HPDE6-E6E7 (cell line): ENCODE measurements around the gene SMIM41.

Experiments
- DNase-seq: peaks from one replicate; pipeline ENCODE4 v3.0.0; 2011; ENCODE audit warnings: missing footprints; ENCODE audit errors: extremely low spot score

SMIM41 gene

DNA sequence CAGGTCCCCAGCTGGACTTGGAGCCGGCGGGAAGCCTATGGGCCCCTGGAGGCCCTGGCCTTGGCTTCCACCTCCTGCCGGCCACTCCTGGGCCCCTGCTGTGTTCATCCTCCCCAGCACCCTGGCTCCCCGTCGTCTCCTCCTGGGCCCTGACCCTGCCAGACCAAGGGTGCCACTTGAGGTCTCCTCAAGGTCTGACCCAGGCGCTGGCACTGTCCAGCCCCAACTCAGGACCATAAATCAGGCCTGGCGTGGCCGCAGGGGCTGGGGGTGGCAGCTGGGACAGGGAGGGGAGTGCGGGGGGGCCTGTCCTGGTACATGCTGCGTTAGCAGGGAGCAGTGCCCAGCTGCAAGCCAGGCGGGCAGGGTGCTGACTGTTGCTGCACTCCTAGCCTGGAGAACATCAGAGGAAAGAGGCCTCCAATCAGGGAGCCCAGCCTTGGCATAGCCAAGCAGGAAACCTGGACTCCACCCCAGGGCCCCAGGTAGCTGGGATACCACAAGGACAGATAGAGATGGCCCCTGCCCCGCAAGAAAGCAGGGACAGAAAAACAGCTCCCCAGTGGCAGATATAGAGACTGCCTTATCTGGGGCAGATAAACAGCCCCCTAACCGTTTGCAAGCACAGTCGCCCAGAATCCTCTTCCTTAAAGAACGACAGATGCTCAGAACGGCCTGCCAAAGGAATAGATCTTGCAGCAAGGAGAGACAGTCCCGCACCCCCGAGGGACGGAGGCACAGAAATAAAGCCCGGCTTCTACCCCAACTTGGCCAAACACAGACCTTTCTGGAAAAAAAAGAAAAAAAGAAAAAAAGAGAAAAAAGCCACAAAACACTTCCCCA, 16.2 kb upstream of the SMIM41 start:
- no peak for DNase-seq

DNA sequence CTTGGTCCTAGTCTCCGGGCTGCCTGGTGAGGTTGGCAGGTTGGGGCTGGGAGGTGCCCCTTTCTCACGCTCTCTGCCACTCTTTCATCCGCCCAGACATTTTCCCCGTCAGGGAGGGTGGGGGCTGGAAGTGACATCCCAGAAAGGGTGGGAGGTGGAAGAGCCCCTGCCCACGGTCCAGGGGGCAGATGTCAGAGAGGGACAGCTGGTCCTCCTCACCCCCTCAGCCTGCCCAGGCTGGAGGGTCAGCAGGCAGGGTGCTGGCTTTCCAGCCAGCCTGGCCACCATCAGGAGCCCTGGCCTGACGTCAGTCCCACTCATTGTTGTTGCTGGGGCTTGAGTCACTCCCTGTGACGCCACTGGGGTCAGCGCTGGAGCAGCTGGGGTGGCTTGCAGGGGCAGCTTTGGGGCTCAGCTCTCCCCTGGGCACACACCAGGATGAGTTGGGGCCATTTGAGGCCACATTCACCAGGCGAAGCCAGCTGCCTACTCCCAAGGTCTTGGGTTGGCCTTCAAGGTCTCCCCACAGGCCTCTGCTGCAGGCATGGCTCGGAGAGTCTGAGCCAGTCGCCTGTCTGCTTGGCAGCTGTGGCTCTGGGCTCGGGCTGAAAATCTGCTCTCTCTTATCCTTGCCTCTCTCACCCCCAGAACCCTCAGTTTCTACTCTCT, 15.4 kb upstream of the SMIM41 start:
- no peak for DNase-seq

GRCh38 chr12:52066346-52067080, 13.0 kb upstream of the SMIM41 start:
- no peak for DNase-seq

DNA sequence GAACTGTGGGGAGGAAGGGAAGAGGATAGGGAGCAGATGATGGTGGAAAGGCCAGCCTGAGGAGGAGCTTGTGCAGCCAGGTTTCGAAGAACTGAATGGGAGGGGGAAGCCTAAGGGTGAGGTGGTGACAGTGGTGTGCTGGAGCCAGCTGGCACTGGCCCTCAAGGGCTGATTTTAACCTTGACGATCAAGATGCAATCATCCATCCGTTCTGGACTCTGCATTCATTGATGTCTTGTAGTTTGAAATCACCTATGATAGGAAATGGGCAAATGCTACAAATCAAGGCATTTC, 12.5 kb upstream of the SMIM41 start:
- DNase-seq: no peak

DNA sequence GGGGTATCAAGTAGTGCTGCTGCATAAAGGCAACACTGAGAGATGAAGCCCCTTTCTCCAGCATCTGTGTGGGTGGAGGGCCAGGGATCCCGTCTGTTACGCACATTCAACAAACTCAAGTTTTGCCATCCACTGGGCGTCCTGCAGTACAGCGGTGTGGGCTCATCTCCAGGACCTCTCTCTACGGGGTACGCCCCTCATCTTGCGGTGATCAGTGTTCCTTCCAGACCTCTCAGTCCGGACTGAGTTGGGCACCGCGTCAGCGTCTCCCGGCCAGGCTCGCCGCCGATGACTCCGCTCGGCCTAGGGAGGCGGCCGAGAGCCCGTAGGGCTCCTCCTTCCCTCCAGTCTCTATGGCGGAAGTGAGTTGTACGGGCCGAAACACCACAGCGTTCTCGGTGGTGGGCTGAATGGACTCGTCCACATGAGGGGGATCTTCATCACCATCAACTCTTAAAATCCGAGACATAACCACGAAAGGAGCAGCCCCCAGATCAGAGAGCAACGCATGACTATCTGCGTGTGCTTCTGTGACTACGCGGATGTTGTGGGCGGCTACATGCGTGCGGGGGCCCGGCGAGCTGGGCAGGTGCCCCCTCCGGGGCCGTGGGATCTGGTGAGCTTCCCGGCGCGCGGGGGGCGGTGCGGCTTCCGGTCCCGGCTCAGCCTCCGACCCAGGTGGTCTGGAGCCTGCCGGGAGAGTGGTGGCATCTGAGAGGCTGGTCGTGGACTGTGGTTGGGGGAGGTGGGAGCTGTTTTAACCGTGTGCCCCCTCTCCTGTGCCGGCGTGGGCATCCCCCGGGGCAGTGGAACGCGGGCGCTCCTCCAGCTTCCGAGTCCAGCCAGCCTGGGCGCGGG, 9.9 kb upstream of the SMIM41 start, which contains the start of gene ATG101:
ATG101 (plus strand) TSS at position 652 of the 858 bp plus-strand sequence. CDS start 3,673 bp downstream, outside the sequence.
- DNase-seq: peak; percentile 91

- DNase-seq: no peak
These were observed 9.1 kb upstream of the SMIM41 start for GRCh38 chr12:52070185-52070925.

DNA sequence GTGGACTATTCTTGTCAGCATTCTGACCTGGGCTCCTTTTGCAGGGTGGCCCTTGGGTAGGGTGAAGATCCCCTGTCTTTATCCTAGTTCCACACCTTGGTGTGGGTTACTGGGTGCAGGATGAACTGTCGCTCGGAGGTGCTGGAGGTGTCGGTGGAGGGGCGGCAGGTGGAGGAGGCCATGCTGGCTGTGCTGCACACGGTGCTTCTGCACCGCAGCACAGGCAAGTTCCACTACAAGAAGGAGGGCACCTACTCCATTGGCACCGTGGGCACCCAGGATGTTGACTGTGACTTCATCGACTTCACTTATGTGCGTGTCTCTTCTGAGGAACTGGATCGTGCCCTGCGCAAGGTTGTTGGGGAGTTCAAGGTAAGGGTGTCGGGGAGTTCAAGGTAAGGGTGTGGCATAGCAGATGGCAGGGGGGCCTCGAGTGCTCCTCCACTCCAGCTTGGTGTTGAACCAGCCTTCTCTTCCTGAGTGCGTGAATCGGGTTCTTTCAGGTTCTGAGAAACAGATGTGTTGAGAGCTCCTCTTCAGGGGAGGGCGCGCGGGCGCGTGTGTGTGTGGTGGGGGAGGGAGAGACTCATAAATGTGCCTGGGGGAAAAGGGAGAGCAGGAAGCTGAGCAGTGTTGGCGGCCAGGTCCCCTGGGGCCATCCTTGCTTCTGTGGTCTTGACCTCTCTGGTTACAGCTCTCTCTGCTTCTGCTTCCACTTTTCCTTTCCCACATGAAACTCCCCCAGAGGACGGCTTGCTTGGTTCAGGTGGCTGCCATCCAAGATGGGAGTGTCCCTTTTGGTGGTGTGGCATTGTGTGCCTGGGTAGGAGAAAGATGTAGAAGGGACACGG, 5.7 kb upstream of the SMIM41 start:
- DNase-seq: no peak

DNA sequence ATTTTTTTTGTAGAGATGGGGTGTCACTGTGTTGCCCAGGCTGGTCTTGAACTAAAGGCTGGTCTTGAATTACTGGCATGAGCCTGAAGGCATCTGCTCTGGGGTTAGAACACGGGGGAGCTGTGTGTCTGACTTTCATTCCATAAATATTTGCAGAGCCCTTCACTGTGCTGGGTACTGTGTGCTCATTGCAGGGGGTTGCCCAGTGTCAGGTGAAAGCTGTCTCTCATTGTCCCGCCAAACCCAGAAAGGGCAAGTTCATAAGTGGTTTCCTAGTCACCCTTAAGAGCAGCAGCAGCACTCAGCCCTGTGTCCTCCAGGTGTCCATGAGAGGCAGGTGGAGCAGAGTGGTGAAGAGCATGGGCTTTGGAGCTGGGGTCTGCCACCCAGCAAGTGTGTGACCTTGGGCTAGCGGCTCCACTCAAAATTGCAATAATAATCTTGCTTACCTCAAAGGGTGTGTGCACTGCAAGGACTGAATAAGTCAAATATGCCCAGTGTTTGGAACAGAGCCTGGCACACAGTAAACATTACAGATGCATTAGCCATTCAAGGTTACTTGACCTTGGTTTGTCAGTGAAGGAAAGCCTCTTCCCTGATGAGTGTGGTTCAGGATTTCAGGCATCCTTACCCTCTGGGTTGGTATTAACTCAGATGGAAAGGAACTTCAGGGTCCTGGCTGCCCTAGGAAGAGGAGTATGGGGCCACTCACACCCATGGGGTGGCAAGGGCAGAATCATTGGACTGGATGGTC, 4.4 kb upstream of the SMIM41 start:
- DNase-seq: no peak

GRCh38 chr12:52076811-52077210, 2.7 kb upstream of the SMIM41 start:
- no peak for DNase-seq

- DNase-seq: no peak
These were observed 1.2 kb upstream of the SMIM41 start for GRCh38 chr12:52078276-52078675.

- DNase-seq: no peak
These were observed 1.1 kb downstream of the SMIM41 start for GRCh38 chr12:52080403-52081251.

GRCh38 chr12:52081263-52081733, 1.8 kb downstream of the SMIM41 start:
- no peak for DNase-seq

DNA sequence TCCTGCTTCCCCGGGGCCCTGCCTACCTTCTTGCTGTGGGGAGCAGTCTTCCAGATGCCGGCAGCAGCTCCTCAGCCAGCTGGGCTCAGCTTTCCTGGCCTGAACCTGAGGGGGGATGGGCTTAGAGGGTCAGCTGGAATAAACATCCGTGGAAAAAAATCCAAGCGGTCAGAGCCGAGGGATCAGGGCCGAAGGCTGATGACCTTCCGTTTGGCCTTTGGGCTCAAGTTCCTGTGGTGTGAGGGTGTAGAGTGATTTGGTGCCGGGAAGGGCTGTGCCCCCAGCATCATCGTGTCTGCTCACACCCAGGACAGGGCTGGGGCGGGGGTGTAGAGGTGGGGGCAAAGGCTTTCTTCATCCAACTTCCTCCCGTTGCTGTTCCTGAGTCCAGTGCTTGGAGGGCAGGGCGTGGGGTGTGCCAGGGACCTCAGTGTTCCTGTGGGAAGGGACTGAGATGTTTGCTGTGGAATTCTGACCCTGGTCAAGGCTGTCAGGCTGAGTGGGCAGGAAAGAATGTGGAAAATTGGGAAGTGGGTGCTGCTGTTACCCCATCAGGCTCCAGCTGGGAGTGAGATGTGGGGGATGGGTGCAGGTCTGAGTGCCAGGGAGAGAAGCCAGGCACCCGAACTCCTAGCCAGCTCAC, 2.6 kb downstream of the SMIM41 start:
- no peak for DNase-seq

DNA sequence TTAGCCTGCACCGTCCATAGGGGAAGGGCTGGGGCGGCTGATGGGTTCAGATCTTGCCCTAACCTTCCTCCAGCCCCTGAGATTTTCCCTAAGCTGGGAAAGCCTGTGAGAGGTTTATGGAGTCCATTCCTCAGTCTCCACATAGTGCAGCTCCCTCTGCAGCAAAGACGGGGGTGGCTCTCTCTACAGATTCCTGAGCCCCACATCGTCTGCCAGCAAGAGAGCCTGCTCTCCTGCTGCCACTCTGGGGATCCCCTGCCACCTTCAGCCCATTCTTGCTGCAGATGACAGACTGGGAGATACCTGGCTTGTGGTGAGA, 3.1 kb downstream of the SMIM41 start:
- no peak for DNase-seq

DNA sequence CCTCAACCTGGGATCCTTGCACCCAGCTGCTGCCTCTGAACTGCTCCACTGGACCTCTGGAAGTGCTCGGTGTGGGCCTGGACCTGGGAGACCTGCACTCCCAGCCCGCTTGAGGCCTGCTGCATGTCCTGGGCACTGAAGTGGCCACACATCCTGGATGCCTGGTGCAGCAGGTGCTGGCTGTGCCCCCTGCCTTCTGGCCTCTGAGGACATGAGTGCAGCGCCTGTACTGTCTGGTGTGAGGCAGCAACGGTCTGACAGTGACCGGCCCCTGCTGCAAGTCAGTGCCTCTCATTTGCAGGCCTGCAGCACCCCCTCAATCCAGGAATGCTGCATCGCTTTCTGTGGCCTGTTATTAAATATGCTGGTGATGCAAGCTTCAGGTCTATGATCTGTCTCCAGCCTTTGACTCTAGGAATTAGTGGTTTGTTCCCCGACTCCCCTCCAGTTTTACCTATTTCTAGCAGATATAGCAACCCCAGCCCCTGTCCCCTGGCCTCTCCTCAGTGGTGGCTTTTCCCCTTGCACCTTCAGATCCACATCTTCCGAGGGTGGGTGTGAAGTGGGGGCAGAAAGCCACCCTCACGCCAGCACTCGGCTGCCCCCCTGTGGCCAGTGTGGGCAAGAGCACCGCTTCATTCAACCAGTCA, 3.6 kb downstream of the SMIM41 start:
- peak; percentile 70 for DNase-seq

- DNase-seq: no peak
These were observed 4.1 kb downstream of the SMIM41 start for GRCh38 chr12:52083638-52083996.

DNA sequence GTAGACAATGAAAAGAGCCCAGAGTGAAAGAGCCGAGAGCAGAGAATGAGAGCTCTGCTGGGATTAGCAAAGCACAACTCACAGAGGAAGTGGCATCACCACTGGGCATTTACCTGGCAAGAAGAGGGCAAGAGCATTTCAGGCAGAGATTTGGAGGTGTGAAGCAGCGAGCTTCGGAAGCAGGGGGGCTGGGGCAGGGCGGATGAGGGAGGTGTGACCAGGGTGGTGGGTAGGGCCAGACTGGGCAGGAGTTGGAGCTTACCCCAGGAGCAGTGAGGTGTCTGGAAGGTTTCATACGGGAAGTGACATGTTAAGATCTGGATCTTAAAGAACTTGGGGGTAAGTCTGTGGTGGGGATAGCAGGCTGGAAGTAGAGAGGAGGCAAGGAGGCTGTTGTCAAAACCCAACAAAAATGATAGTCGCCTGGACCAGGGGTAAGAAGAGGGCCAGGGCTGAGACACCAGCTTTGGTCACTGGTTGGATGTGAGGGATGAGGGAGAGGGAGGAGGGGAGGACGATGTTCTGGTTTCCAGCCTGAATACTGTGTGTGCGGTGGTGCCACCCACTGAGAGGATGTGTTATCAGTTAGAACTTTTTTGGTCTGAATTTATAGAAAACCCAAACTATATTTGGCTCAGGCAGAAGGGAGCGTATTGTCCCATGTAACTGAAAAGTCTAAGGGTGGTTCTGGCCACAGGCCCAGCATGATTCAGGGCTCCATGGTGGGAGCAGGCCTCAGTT, 5.2 kb downstream of the SMIM41 start:
- DNase-seq: no peak
